ENCODE data around the gene BTAF1. TPM values are rescaled to one million over a fixed set of nuclear protein-coding genes. Genes with fewer than 3 reads are reported as not detected.

The BTAF1 gene
- total and polyA plus RNA-seq, 12 donors: 7.8 to 55.5 (median 21.3) TPM

DNA sequence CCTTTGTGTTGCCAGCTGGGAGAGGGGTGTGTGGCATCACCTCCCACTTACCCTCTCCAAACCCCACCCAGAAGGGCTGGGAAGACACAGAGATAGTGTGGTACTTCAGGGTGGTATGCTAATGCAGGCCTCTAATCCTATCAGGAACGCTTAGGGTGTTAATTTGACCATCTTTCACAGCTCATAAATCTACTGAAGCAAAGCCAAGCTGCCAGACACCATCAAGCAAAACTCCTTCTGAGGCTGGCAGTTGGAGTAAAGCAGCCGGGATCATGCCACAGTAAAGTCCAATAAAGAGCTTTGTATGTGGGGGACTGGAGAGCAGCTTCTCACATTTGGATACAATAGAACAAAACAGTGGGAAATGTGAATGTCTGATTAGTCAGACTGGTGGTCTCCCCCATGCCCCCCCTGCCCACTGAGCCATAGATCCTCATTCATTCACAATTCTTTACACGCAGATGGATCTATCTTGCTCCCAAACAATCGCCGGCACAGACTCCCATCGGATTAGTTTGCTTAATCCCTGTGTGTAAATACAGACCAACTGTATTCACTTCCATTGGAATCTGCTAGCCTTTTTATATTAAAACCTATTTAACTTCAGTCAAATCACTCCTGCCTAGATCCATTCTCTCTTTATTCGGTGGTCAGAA, 43.9 kb upstream of the BTAF1 start:
- no peak overlapping the region for H3K4me3 ChIP-seq
- no peak for TF ChIP-seq CTCF (IDR thresholded peaks at IDR 0.05)
- no peak for TF ChIP-seq POLR2A (IDR thresholded peaks at IDR 0.05)

DNA sequence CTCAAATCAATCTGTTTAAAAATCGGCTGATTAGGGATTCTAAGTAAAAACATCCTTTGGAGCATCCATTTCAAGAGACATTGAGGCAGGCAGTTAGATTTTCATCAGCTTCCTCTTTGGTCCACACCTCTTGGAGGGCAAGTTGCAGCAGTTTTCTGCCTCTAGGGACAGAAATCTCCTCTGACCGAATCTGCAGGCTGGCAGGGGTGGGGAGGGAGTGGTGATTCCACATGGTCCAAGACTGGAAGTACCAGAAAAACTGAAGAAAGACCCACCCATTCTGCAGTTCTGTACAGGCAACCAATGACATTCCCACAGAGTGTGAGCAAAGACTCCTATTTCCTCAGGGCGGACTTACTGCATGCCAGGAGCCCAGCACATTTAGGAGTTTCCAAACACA, 43.3 kb upstream of the BTAF1 start:
- 44 to 62% (median 48%) methylated on average over 3 of the region's 3 CpGs for WGBS, 4 donors
- intact Hi-C loops (cut with DNase I): no loop called here
- Histone ChIP-seq H3K4me1 (replicated peaks in 1 of 2) (no peaks in the 10 kb centered on the region), H3K4me3 (no peak overlapping the region), H3K27me3 (no peaks in the 10 kb centered on the region), H3K9me3 (replicated peaks in 1 of 3) (no peaks in the 10 kb centered on the region), H3K27ac (no peak overlapping the region), H3K36me3 (replicated peaks in 1 of 2) (no peaks in the 10 kb centered on the region)
- no peak for DNase-seq
- TF ChIP-seq CTCF (IDR thresholded peaks at IDR 0.05) (no peak), POLR2A (IDR thresholded peaks at IDR 0.05) (no peak)

More for the DNA sequence above, 43.9 kb upstream of the BTAF1 start:
- 56 to 65% (median 62%) methylated on average over 6 to 7 of the region's 7 CpGs for WGBS, 4 donors
- H3K4me1 ChIP-seq (replicated peaks in 1 of 2): no peaks in the 10 kb centered on the region
- intact Hi-C loops (cut with DNase I): no loop called here
- no peaks in the 10 kb centered on the region for H3K36me3 ChIP-seq (replicated peaks in 1 of 2)
- no peaks in the 10 kb centered on the region for H3K27me3 ChIP-seq
- no peaks in the 10 kb centered on the region for H3K9me3 ChIP-seq (replicated peaks in 1 of 3)
- no peak overlapping the region for H3K27ac ChIP-seq
- DNase-seq: no peak

DNA sequence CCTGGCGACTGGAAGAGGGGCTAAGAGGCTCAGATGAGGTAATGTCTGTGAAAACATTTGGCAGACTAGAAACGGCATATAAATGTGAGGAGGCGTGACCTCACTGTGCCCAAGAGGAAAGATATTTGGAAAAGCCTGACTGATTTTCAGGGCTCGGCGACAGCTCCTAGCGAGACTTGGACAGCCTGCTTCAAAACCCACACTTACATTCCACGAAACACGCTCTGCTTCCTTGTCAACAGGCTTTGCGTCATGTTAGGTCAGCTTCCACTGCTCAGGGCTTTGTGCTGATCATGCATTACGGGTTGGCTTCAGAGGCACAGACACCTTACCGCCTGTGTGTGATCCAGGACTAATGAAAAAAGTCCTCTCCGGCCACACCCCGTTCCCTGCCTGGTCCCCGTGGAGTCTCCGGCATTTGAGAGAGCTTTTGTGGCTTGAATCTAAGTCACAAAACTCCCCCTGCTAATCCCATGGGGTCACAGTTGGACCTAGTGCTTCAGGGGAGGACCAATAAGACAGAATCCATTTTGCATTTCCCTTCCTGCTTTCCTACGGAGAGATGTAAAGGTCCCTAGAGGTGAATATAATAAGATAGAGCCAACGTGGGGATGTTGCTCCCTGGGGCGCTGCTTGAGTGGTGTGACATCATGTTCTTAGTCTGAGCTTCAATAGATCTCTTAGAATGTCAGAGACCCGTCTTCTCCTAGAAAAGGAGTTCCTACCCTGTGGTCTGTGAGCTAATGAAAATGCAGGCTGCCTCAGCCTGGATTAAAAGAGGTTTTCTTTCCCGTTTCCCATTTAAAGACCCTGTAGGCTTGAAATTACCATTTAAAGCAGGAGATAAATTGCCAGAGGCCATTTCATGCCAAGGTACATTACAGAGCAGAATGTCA, 39.8 kb upstream of the BTAF1 start:
- WGBS, 4 donors: 55 to 74% (median 65%) methylated on average over 20 of the region's 20 CpGs
- Histone ChIP-seq H3K36me3 (replicated peaks in 1 of 2) (no peaks in the 10 kb centered on the region), H3K27ac (peak overlapping the region in 1 of 5 donors; percentile 27), H3K9me3 (replicated peaks in 1 of 3) (no peaks in the 10 kb centered on the region), H3K27me3 (no peaks in the 10 kb centered on the region), H3K4me3 (no peak overlapping the region), H3K4me1 (replicated peaks in 1 of 2) (peaks cover 8 to 13% of the 10 kb centered on the region in 2 donors)
- peak in 1 of 7 donors; percentile 66 for DNase-seq
- intact Hi-C loops (cut with DNase I): no loop called here
- no peak for TF ChIP-seq CTCF (IDR thresholded peaks at IDR 0.05)
- TF ChIP-seq POLR2A (IDR thresholded peaks at IDR 0.05): no peak

DNA sequence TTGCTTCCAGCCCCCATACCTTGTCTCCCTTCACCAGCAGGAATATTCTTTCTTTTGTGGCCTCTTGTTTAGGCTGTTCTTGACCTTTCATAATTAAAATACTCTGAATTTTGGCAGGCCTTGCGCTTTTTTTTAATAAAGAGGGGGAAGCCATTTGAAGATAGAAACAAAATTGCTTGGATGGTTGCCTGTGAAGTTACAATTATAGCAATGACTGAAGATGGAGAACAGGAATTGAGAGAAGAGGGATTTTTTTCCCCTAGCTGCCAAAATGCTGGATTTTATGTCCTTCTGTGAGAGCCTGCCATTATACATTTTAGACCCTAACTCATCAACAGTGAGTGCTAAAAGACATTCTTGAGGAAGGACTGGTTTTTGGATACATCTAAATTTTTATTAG, 39.0 kb upstream of the BTAF1 start:
- Histone ChIP-seq H3K36me3 (replicated peaks in 1 of 2) (no peaks in the 10 kb centered on the region), H3K4me1 (replicated peaks in 1 of 2) (peaks cover 8 to 13% of the 10 kb centered on the region in 2 donors), H3K27me3 (no peaks in the 10 kb centered on the region), H3K4me3 (no peak overlapping the region), H3K27ac (peak overlapping the region in 1 of 5 donors; percentile 27), H3K9me3 (replicated peaks in 1 of 3) (no peaks in the 10 kb centered on the region)
- intact Hi-C loops (cut with DNase I): no loop called here
- no peak for DNase-seq
- no peak for TF ChIP-seq POLR2A (IDR thresholded peaks at IDR 0.05)
- no peak for TF ChIP-seq CTCF (IDR thresholded peaks at IDR 0.05)
- WGBS, 4 donors: 31 to 38% (median 35%) methylated on average over 1 of the region's 1 CpG
